Smooth muscle cell (in vitro differentiated cells): Measurements from ENCODE around the gene DAAM2. TPM values are rescaled to one million over a fixed set of nuclear protein-coding genes. Genes with fewer than 3 reads are reported as not detected.

Experiments used
- DNase-seq: peaks from one replicate; lab custom pipeline; 2025; ENCODE audit not compliant: unreplicated experiment; lab: John Stamatoyannopoulos, UW
- H2AFZ ChIP-seq: fragments of 200-600 bp; sonication (generic); 2 replicates; pipeline ENCODE4 v1.6.0; 2016; ENCODE audit warnings: antibody characterized with exemption, low read depth, mild to moderate bottlenecking
- H3F3A ChIP-seq: fragments of 200-600 bp; sonication (generic); 2 replicates; pipeline ENCODE4 v1.6.0; 2017; ENCODE audit warnings: antibody characterized with exemption, low read depth
- H3K27ac ChIP-seq: fragments of 200-600 bp; sonication (generic); 2 replicates; pipeline ENCODE4 v1.5.1; 2016; ENCODE audit warnings: low read depth, mild to moderate bottlenecking
- H3K27me3 ChIP-seq: fragments of 200-600 bp; sonication (generic); 2 replicates; pipeline ENCODE4 v1.6.1; 2016; ENCODE audit warnings: low read depth, mild to moderate bottlenecking
- H3K36me3 ChIP-seq: fragments of 200-600 bp; sonication (generic); 2 replicates; pipeline ENCODE4 v1.5.1; 2016; ENCODE audit warnings: low read depth
- H3K4me1 ChIP-seq: fragments of 200-600 bp; sonication (generic); 2 replicates; pipeline ENCODE4 v1.5.1; 2016; ENCODE audit warnings: low read depth
- H3K4me2 ChIP-seq: fragments of 200-600 bp; sonication (generic); 2 replicates; pipeline ENCODE4 v1.6.0; 2016; ENCODE audit warnings: mild to moderate bottlenecking
- H3K4me3 ChIP-seq: fragments of 200-600 bp; sonication (generic); 2 replicates; pipeline ENCODE4 v1.5.1; 2016; ENCODE audit warnings: mild to moderate bottlenecking
- H3K79me2 ChIP-seq: fragments of 200-600 bp; sonication (generic); 2 replicates; pipeline ENCODE4 v1.6.0; 2016; ENCODE audit warnings: low read depth, mild to moderate bottlenecking
- H3K9ac ChIP-seq: fragments of 200-600 bp; sonication (generic); 2 replicates; pipeline ENCODE4 v1.6.0; 2016; ENCODE audit warnings: low read depth
- H3K9me3 ChIP-seq: fragments of 200-600 bp; sonication (generic); replicated peaks from 2 replicates; pipeline ENCODE4 v1.5.1; 2016; ENCODE audit warnings: low read depth
- H4K20me1 ChIP-seq: fragments of 200-600 bp; sonication (generic); 2 replicates; pipeline ENCODE4 v1.6.0; 2016; ENCODE audit warnings: low read depth
- CTCF ChIP-seq: fragments of 200-600 bp; sonication (generic); IDR thresholded peaks from 2 replicates; pipeline ENCODE4 v1.5.1; 2017; ENCODE audit warnings: borderline replicate concordance, mild to moderate bottlenecking, antibody characterized with exemption; ENCODE audit not compliant: insufficient read depth, poor library complexity, severe bottlenecking
- whole genome bisulfite sequencing: methylation state at CpG from one replicate; pipeline ENCODE4 v1.1.7; 2016; ENCODE audit warnings: low lambda C conversion rate; 5-methylcytosine and 5-hydroxymethylcytosine counted together
- polyA plus RNA-seq: library from polyadenylated mRNA; unstranded; fragments of >200 nt; fragmentation: Nextera tagmentation; extraction: Ambion mirVana; gene quantifications from 2 replicates; pipeline ENCODE4 v1.2.1, GENCODE V29; 2016
- total RNA-seq: library from RNA; depleted of rRNA; stranded (reverse); fragments of >200 nt; gene quantifications from 2 replicates; pipeline ENCODE4 v1.2.3, GENCODE V29; 2014

The DAAM2 gene
- total and polyA plus RNA-seq, 2 experiments from 2014 or later, result 26.5 to 29.8 TPM

DNA sequence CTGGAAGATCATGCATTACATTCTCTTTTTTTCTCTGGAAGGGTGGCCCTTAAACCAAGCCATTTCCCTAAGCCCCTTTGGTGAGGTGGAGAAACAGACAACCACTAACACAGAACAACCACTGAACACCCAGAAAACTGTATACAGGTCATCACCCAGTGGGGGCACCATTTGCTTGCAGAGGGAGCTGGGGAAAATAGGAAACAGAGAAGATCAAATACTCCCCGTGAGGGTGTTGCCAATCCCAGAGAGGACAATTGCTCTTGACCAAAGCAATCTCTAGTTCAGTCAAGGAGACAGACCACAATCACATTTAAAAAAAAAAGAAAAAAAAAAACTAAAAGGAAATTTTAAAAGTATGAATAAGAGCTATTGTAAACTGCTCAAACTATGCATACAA, 865 bp upstream of the DAAM2 start:
- H2AFZ ChIP-seq, result no peak overlapping the region
- H3K36me3 ChIP-seq, result no peaks in the 10 kb centered on the region
- peaks cover 4% of the 10 kb centered on the region for H3F3A ChIP-seq
- TF ChIP-seq CTCF, result peak; percentile 14
- H3K4me1 ChIP-seq, result peaks cover 4% of the 10 kb centered on the region
- no peak for DNase-seq
- peaks cover 36% of the 10 kb centered on the region for H3K79me2 ChIP-seq
- no peak overlapping the region for H3K9ac ChIP-seq
- H3K4me2 ChIP-seq, result peak overlapping the region; percentile 96
- H4K20me1 ChIP-seq, result no peaks in the 10 kb centered on the region
- WGBS, result 30% methylated on average over 1 of the region's 1 CpG
- no peak overlapping the region for H3K4me3 ChIP-seq
- H3K27me3 ChIP-seq, result no peaks in the 10 kb centered on the region
- no peaks in the 10 kb centered on the region for H3K9me3 ChIP-seq
- H3K27ac ChIP-seq, result peak overlapping the region; percentile 66

DNA sequence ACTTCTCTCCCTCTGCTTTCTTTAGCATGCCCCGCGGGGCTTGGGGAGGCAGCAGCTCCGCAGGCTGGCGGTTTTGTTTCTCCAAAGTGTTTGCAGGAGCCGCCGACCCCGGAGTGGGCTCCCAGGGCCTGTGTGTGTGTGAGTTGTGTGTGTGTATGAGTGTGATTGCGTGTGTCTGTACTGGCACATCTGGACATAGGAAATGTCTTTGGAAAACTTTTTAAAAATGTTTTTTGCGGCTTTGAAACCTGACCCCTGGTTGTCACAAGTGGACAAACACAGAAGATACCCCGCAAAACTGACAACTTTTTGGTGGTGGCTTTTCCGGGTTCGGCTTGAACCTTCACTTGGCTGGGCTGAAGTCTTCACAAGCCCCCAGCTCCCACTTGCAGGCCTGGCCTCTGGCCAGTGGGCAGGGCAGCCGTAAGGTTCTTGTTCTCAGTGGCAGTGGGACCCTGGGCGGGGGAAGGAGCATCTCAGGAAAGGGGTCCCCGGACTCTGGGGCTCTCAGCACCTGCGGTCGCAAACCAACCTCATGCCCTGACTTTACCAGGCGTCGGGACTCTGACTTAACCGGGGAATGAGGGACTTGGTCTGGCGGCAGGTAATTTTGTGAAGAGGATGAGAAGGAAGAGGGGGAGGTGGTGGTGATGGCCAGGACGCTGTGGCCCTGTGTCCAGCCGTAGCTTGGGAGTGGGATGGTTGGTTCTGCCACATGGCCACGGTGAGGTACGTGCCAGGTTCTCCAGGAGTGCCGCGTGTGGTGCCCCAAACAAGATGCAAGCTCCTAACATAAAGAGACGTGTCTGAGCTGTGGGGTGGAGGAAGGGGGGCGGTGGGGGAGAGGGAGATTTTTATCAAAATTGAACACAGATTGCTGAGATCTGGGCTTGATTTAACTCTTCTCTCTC, 619 bp downstream of the DAAM2 start:
- Histone ChIP-seq H3K36me3 (no peaks in the 10 kb centered on the region), H3K9me3 (no peaks in the 10 kb centered on the region), H3K9ac (peak overlapping the region; percentile 69), H3K27ac (peak overlapping the region; percentile 66), H2AFZ (peak overlapping the region; percentile 90), H3K4me1 (peaks cover 4% of the 10 kb centered on the region), H3K4me3 (peak overlapping the region; percentile 77), H3F3A (peaks cover 4% of the 10 kb centered on the region), H4K20me1 (no peaks in the 10 kb centered on the region), H3K79me2 (peaks cover 43% of the 10 kb centered on the region), H3K27me3 (no peaks in the 10 kb centered on the region), H3K4me2 (peak overlapping the region; percentile 96)
- TF ChIP-seq CTCF, result no peak
- DNase-seq, result no peak
- 36% methylated on average over 27 of the region's 29 CpGs for WGBS

DNA sequence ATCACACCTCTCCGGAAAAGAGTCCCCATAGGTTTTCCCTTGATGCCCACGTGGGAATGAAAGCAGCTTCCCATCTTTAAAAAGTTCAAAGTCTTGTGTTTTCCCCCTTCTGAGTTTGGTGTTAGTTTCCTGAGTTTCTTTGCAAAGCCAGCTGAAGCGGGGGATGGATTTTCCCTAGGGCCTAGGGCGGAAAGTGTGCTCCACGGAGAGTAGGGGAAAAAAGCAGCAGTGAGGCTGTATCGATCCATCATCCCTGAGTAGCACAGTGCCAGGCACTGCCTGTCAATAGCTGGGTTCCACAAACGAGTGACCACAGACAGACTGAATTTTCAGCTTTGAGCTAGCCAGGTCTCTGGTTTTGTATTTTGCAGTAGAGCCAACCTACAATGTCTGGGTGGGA, 1.3 kb downstream of the DAAM2 start:
- 55% methylated on average over 7 of the region's 7 CpGs for WGBS
- peak overlapping the region; percentile 77 for H3K4me3 ChIP-seq

More for the DNA sequence above, 1.3 kb downstream of the DAAM2 start:
- Histone ChIP-seq H3K27ac (no peak overlapping the region), H3K4me2 (peak overlapping the region; percentile 96), H4K20me1 (no peaks in the 10 kb centered on the region), H3K27me3 (no peaks in the 10 kb centered on the region), H3K4me1 (peaks cover 4% of the 10 kb centered on the region), H2AFZ (no peak overlapping the region), H3F3A (peaks cover 4% of the 10 kb centered on the region), H3K9ac (no peak overlapping the region), H3K36me3 (no peaks in the 10 kb centered on the region), H3K79me2 (peaks cover 46% of the 10 kb centered on the region), H3K9me3 (no peaks in the 10 kb centered on the region)
- no peak for TF ChIP-seq CTCF
- no peak for DNase-seq
